ENCODE results near the gene EVX2.

- TF ChIP-seq SUZ12 (IDR thresholded peaks at IDR 0.05; ENCODE audit: extremely low read depth, insufficient read depth, insufficient read length) (no peak), YY1 (IDR thresholded peaks at IDR 0.05; ENCODE audit: insufficient read depth, insufficient read length) (no peak)
These were observed 45.1 kb downstream of the EVX2 start for GRCh38 chr2:176038694-176039093.

All from NT2/D1 (cell line).